Neuronal stem cell (in vitro differentiated cells): ENCODE results near the gene MYORG.
A peak's percentile ranks its signal among the peaks of the same experiment; 100 is the strongest.

Experiments
- DNase-seq: peaks from one replicate; pipeline ENCODE4 v3.0.0-alpha.2; 2013; ENCODE audit warnings: low spot score
- H2AFZ ChIP-seq: one replicate; pipeline ENCODE4 v1.6.1; 2013; ENCODE audit warnings: mild to moderate bottlenecking, low read length, inconsistent platforms
- H2AK5ac ChIP-seq: 2 replicates; pipeline ENCODE4 v1.6.1; 2013; ENCODE audit warnings: low read depth, mild to moderate bottlenecking, inconsistent platforms, low read length, moderate library complexity, mixed read lengths
- H2BK120ac ChIP-seq: 2 replicates; pipeline ENCODE4 v1.6.1; 2013; ENCODE audit warnings: low read depth, mild to moderate bottlenecking, inconsistent platforms, low read length, moderate library complexity, mixed read lengths
- H2BK12ac ChIP-seq: one replicate; pipeline ENCODE4 v1.6.1; 2013; ENCODE audit warnings: low read length, inconsistent platforms
- H2BK15ac ChIP-seq: 2 replicates; pipeline ENCODE4 v1.6.1; 2013; ENCODE audit warnings: mild to moderate bottlenecking, low read length, inconsistent platforms, mixed read lengths
- H2BK5ac ChIP-seq: one replicate; pipeline ENCODE4 v1.6.1; 2013; ENCODE audit warnings: inconsistent platforms, mild to moderate bottlenecking, low read length, moderate library complexity
- H3K14ac ChIP-seq: one replicate; pipeline ENCODE4 v1.6.1; 2013; ENCODE audit warnings: low read length, inconsistent platforms
- H3K18ac ChIP-seq: 2 replicates; pipeline ENCODE4 v1.6.1; 2013; ENCODE audit warnings: low read length, inconsistent platforms
- H3K23ac ChIP-seq: 2 replicates; pipeline ENCODE4 v1.6.1; 2013; ENCODE audit warnings: low read depth, mild to moderate bottlenecking, mixed read lengths, low read length, inconsistent platforms; ENCODE audit not compliant: poor library complexity
- H3K27ac ChIP-seq: replicated peaks from 3 replicates; pipeline ENCODE4 v1.5.1; 2013; ENCODE audit warnings: low read length, inconsistent platforms
- H3K27me3 ChIP-seq, 3 experiments: 2 replicates each; pipeline ENCODE4 v1.6.1; 2013; ENCODE audit warnings: low read length in 3 of 3, mild to moderate bottlenecking in 2 of 3, inconsistent platforms in 1 of 3, low read depth in 1 of 3, mixed read lengths in 1 of 3, moderate library complexity in 1 of 3; ENCODE audit not compliant: control insufficient read depth in 3 of 3, insufficient read depth in 3 of 3
- H3K36me3 ChIP-seq, 2 donors: replicated peaks in 1 of 2; 2 replicates each; pipeline ENCODE4 v1.6.1; 2013; ENCODE audit warnings: low read length in 2 of 2; ENCODE audit not compliant: control insufficient read depth in 2 of 2, insufficient read depth in 2 of 2
- H3K4ac ChIP-seq: 2 replicates; pipeline ENCODE4 v1.6.1; 2013; ENCODE audit warnings: inconsistent platforms, mild to moderate bottlenecking, low read length, moderate library complexity
- H3K4me1 ChIP-seq, 2 donors: 1 replicate in 1 of 2; 2 replicates in 1 of 2; pipeline ENCODE4 v1.6.1; 2013; ENCODE audit warnings: low read length in 2 of 2, low read depth in 1 of 2; ENCODE audit not compliant: control insufficient read depth in 2 of 2, insufficient read depth in 1 of 2
- H3K4me2 ChIP-seq: one replicate; pipeline ENCODE4 v1.6.1; 2013; ENCODE audit warnings: mild to moderate bottlenecking, low read length, inconsistent platforms; ENCODE audit not compliant: insufficient read depth, poor library complexity, severe bottlenecking
- H3K4me3 ChIP-seq, 2 donors: 2 replicates each; pipeline ENCODE4 v1.5.1; 2013; ENCODE audit warnings: low read length in 2 of 2, mild to moderate bottlenecking in 2 of 2, inconsistent platforms in 1 of 2, moderate library complexity in 1 of 2
- H3K79me1 ChIP-seq: one replicate; pipeline ENCODE4 v1.6.1; 2013; ENCODE audit warnings: low read depth, mild to moderate bottlenecking, inconsistent platforms, low read length, moderate library complexity
- H3K9ac ChIP-seq: one replicate; pipeline ENCODE4 v1.6.1; 2013; ENCODE audit warnings: mild to moderate bottlenecking, low read depth, low read length, inconsistent platforms; ENCODE audit not compliant: poor library complexity
- H3K9me3 ChIP-seq, 2 donors: replicated peaks in 1 of 2; 2 replicates each; pipeline versions ENCODE3 to v1.6.1; 2013; ENCODE audit warnings: low read length in 2 of 2, mild to moderate bottlenecking in 2 of 2, inconsistent platforms in 1 of 2, low read depth in 1 of 2, mixed read lengths in 1 of 2, moderate library complexity in 1 of 2; ENCODE audit not compliant: control insufficient read depth in 2 of 2, insufficient read depth in 1 of 2
- H4K8ac ChIP-seq: one replicate; pipeline ENCODE4 v1.6.1; 2013; ENCODE audit warnings: low read depth, mild to moderate bottlenecking, inconsistent platforms, low read length, moderate library complexity
- H4K91ac ChIP-seq: one replicate; pipeline ENCODE4 v1.6.1; 2013; ENCODE audit warnings: low read length, low read depth, mild to moderate bottlenecking, inconsistent platforms; ENCODE audit not compliant: poor library complexity
- WGBS, 2 donors: extraction: QIAGEN DNeasy Blood & Tissue Kit; methylation state at CpG; one replicate each; pipeline ENCODE4 v1.1.7; 2013; ENCODE audit warnings: missing lambda C conversion rate in 2 of 2, mixed read lengths in 1 of 2; ENCODE audit not compliant: insufficient read length in 2 of 2, insufficient replicate concordance in 1 of 2; ENCODE audit errors: extremely low coverage in 2 of 2; 5-methylcytosine and 5-hydroxymethylcytosine counted together

The MYORG gene

GRCh38 chr9:34406219-34406618, 29.5 kb upstream of the MYORG start:
- H2BK15ac ChIP-seq, result no peak overlapping the region
- no peak overlapping the region for H4K8ac ChIP-seq
- H3K4me1 ChIP-seq, result no peaks in the 10 kb centered on the region
- H4K91ac ChIP-seq, result no peak overlapping the region
- no peak overlapping the region for H3K27ac ChIP-seq
- no peak overlapping the region for H3K4me2 ChIP-seq
- no peak overlapping the region for H3K4ac ChIP-seq
- no peak overlapping the region for H2AFZ ChIP-seq
- H3K36me3 ChIP-seq, result peaks cover 1 to 38% of the 10 kb centered on the region in 2 donors
- H2BK120ac ChIP-seq, result no peak overlapping the region
- H2BK5ac ChIP-seq, result no peak overlapping the region
- H3K4me3 ChIP-seq, result no peak overlapping the region
- no peak for DNase-seq
- H3K9ac ChIP-seq, result no peak overlapping the region
- H2BK12ac ChIP-seq, result no peak overlapping the region
- no CpG with 5 or more reads among the region's 1 CpG for WGBS, 2 donors
- H2AK5ac ChIP-seq, result no peak overlapping the region
- H3K79me1 ChIP-seq, result no peaks in the 10 kb centered on the region
- H3K27me3 ChIP-seq, result no peaks in the 10 kb centered on the region
- H3K14ac ChIP-seq, result no peak overlapping the region
- H3K23ac ChIP-seq, result no peak overlapping the region
- no peak overlapping the region for H3K18ac ChIP-seq
- no peaks in the 10 kb centered on the region for H3K9me3 ChIP-seq

DNA sequence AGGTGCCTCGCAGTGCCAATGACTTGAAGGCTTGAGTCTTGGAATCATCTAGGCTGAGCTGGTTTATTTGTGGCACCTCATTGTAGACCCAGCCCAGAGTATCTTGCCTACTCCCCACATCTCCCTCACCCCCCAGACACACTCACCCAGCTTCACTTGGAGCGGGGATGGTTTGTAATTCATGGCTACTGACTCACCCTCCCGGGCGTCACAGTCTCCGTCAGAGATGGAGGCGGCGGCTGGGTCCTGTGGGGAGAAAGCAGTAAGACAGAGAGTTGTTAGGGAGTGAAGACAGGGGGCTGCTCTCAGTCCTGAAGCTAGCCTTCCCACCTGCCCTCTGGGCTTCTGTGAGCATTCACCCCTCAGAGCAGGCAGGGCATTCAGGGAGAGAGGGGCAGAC, 29.0 kb upstream of the MYORG start:
- Histone ChIP-seq H2BK12ac (no peak overlapping the region), H4K91ac (no peak overlapping the region), H2BK15ac (no peak overlapping the region), H3K9me3 (no peaks in the 10 kb centered on the region), H2BK120ac (no peak overlapping the region), H3K27ac (no peak overlapping the region), H3K9ac (no peak overlapping the region), H3K4ac (no peak overlapping the region), H3K14ac (no peak overlapping the region), H3K4me1 (no peaks in the 10 kb centered on the region), H3K23ac (no peak overlapping the region), H3K27me3 (no peaks in the 10 kb centered on the region), H3K36me3 (peaks cover 1 to 43% of the 10 kb centered on the region in 2 donors), H3K18ac (no peak overlapping the region), H2BK5ac (no peak overlapping the region), H2AFZ (no peak overlapping the region), H3K4me3 (no peak overlapping the region), H2AK5ac (no peak overlapping the region), H4K8ac (no peak overlapping the region), H3K4me2 (no peak overlapping the region), H3K79me1 (no peaks in the 10 kb centered on the region)
- WGBS, 2 donors, result no CpG with 5 or more reads among the region's 7 CpGs
- DNase-seq, result no peak

DNA sequence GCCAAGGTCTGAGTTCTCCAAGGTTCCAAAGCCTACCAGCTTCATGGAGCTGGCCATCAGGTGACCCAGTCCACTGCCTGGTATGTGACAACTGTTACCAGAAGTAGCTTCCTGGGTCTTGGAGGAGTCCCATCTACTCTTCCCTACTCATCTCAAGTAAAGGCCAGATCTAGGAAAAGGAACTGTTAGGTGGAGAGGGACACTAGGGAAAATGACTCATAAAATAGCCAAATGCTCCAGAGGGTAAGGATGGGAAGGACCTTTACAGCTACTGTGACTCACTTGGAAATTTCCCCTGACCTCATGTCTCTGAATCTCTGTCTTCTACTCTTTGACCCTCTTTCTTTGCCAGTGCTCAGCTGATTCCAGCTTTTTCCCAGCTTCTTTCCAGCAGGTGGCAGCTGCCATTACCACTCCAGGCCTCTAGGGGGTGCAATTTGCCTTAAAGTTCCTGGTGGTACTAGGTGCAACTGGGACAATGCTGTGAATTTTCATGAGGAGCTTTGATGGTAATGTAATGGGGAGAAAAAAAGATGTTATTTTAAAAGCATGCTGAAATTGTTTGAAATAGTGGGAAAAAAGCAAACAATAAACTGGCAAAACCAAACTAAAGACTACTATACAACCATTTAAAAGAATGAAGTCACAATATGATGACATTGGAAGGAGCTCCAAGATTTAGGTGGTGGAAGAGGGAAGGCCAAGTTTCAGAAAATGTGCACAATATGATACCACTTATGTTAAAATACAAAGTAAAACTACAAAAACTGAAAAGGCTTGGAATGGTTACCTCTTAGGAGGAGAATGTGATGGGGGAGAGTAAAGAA, 27.1 kb upstream of the MYORG start:
- no peak overlapping the region for H2BK12ac ChIP-seq
- H4K91ac ChIP-seq, result no peak overlapping the region
- no peak overlapping the region for H2BK120ac ChIP-seq
- peaks cover 1 to 62% of the 10 kb centered on the region in 2 donors for H3K36me3 ChIP-seq
- H2BK15ac ChIP-seq, result no peak overlapping the region
- peak; percentile 70 for DNase-seq
- H2AK5ac ChIP-seq, result no peak overlapping the region
- no peak overlapping the region for H3K18ac ChIP-seq
- H3K9me3 ChIP-seq, result no peaks in the 10 kb centered on the region
- no peak overlapping the region for H3K14ac ChIP-seq
- H3K27me3 ChIP-seq, result no peaks in the 10 kb centered on the region
- no peaks in the 10 kb centered on the region for H3K4me1 ChIP-seq
- no peak overlapping the region for H3K27ac ChIP-seq
- H3K4ac ChIP-seq, result no peak overlapping the region
- H3K23ac ChIP-seq, result no peak overlapping the region
- H3K9ac ChIP-seq, result no peak overlapping the region
- H3K79me1 ChIP-seq, result no peaks in the 10 kb centered on the region
- H4K8ac ChIP-seq, result no peak overlapping the region
- H2BK5ac ChIP-seq, result no peak overlapping the region
- H3K4me2 ChIP-seq, result no peak overlapping the region
- no peak overlapping the region for H2AFZ ChIP-seq
- no peak overlapping the region for H3K4me3 ChIP-seq

GRCh38 chr9:34400686-34401602, 24.2 kb upstream of the MYORG start:
- Histone ChIP-seq H2AK5ac (no peak overlapping the region), H2BK12ac (no peak overlapping the region), H2BK120ac (no peak overlapping the region), H2BK15ac (no peak overlapping the region), H2BK5ac (no peak overlapping the region), H4K8ac (no peak overlapping the region), H3K36me3 (peaks cover 1 to 86% of the 10 kb centered on the region in 2 donors), H3K4me1 (no peaks in the 10 kb centered on the region), H3K27ac (no peak overlapping the region), H3K14ac (no peak overlapping the region), H3K4me2 (no peak overlapping the region), H3K9me3 (no peaks in the 10 kb centered on the region), H3K23ac (peak overlapping the region; percentile 57), H3K79me1 (no peaks in the 10 kb centered on the region), H4K91ac (no peak overlapping the region), H3K18ac (no peak overlapping the region), H2AFZ (no peak overlapping the region), H3K9ac (no peak overlapping the region), H3K27me3 (no peaks in the 10 kb centered on the region), H3K4ac (no peak overlapping the region), H3K4me3 (no peak overlapping the region)
- no peak for DNase-seq
- WGBS, 2 donors, result no CpG with 5 or more reads among the region's 40 CpGs
